Suprapubic skin (tissue), 4 donors: ENCODE data around the gene VLDLR. TPM values are rescaled to one million over a fixed set of nuclear protein-coding genes. Genes with fewer than 3 reads are reported as not detected.

ENCODE experiments used
- DNase-seq, 2 donors: peaks; one replicate each; pipeline ENCODE4 v3.0.0-alpha.2; 2019; ENCODE audit warnings: low spot score in 2 of 2
- H3K27ac ChIP-seq: fragments of 200-600 bp; sonication (generic); one replicate; pipeline ENCODE4 v1.5.1; 2019
- H3K27me3 ChIP-seq: fragments of 200-600 bp; sonication (generic); one replicate; pipeline ENCODE4 v1.5.1; 2019
- H3K36me3 ChIP-seq: fragments of 200-600 bp; sonication (generic); one replicate; pipeline ENCODE4 v1.5.1; 2019
- H3K4me1 ChIP-seq: fragments of 200-600 bp; sonication (generic); one replicate; pipeline ENCODE4 v1.5.1; 2019
- H3K4me3 ChIP-seq: fragments of 200-600 bp; sonication (generic); one replicate; pipeline ENCODE4 v1.5.1; 2019; ENCODE audit warnings: mild to moderate bottlenecking
- H3K9me3 ChIP-seq: fragments of 200-600 bp; sonication (generic); one replicate; pipeline ENCODE4 v1.5.1; 2019
- CTCF ChIP-seq, 2 donors: fragments of 200-600 bp in 1 of 2; fragments of 450-650 bp in 1 of 2; sonication (generic) in 1 of 2; IDR thresholded peaks; one replicate each; pipeline ENCODE4 v1.5.1; 2016 to 2019; ENCODE audit warnings: antibody characterized with exemption in 2 of 2, mild to moderate bottlenecking in 1 of 2, moderate library complexity in 1 of 2
- EP300 ChIP-seq: sonication (generic); formaldehyde crosslinking; IDR thresholded peaks from one replicate; pipeline ENCODE4 v1.6.1; 2017; ENCODE audit warnings: antibody characterized with exemption
- POLR2A ChIP-seq, 2 donors: fragments of 450-650 bp; IDR thresholded peaks; one replicate each; pipeline ENCODE4 v1.6.1; 2017; ENCODE audit warnings: antibody characterized with exemption in 2 of 2, mild to moderate bottlenecking in 2 of 2, moderate library complexity in 2 of 2
- POLR2AphosphoS5 ChIP-seq, 3 donors: sonication (generic); formaldehyde crosslinking; IDR thresholded peaks; one replicate each; pipeline ENCODE4 v1.6.1; 2017; ENCODE audit warnings: antibody characterized with exemption in 3 of 3
- WGBS: methylation state at CpG from one replicate; pipeline ENCODE4 v1.1.5; 2018; 5-methylcytosine and 5-hydroxymethylcytosine counted together
- total RNA-seq, 4 donors: library from RNA; depleted of rRNA; stranded (reverse); fragments of >200 nt; gene quantifications; one replicate each; pipeline ENCODE4 v1.1.0, GENCODE V29; 2016

The VLDLR gene
- total RNA-seq: 1 to 10 TPM; 1.1 to 8.4 (median 6.9) TPM

GRCh38 chr9:2621722-2622460 lies at the start of gene VLDLR:
VLDLR (plus strand) TSS chr9:2621787; CDS start chr9:2622190, 403 bp downstream.
- peak within 1 kb of the TSS; percentile 68 for H3K4me3 ChIP-seq
- H3K4me1 ChIP-seq: peaks cover 30% of the 10 kb centered on the region
- no peaks in the 10 kb centered on the region for H3K9me3 ChIP-seq
- H3K27ac ChIP-seq: peak within 1 kb of the TSS; percentile 61
- TF ChIP-seq CTCF (IDR thresholded peaks at IDR 0.05) (no peak), EP300 (no peak), POLR2AphosphoS5 (IDR thresholded peaks at IDR 0.05) (no peak), POLR2A (IDR thresholded peaks at IDR 0.05) (no peak)
- 0% methylated on average over 19 of the region's 72 CpGs for WGBS
- H3K27me3 ChIP-seq: no peaks in the 10 kb centered on the region
- DNase-seq: no peak
- no peaks in the 10 kb centered on the region for H3K36me3 ChIP-seq

GRCh38 chr9:2574203-2574602 lies 47.4 kb upstream of the VLDLR start:
- H3K36me3 ChIP-seq: no peaks in the 10 kb centered on the region
- WGBS: 71% methylated on average over 3 of the region's 3 CpGs
- TF ChIP-seq EP300: no peak
- TF ChIP-seq POLR2A (IDR thresholded peaks at IDR 0.05): no peak
- TF ChIP-seq CTCF (IDR thresholded peaks at IDR 0.05): no peak
- no peak for TF ChIP-seq POLR2AphosphoS5 (IDR thresholded peaks at IDR 0.05)
- no peaks in the 10 kb centered on the region for H3K9me3 ChIP-seq
- no peak overlapping the region for H3K4me3 ChIP-seq
- DNase-seq: no peak
- H3K27ac ChIP-seq: no peak overlapping the region
- H3K27me3 ChIP-seq: no peaks in the 10 kb centered on the region
- peaks cover 6% of the 10 kb centered on the region for H3K4me1 ChIP-seq

GRCh38 chr9:2576631-2577030 lies 45.0 kb upstream of the VLDLR start:
- Histone ChIP-seq H3K27me3 (no peaks in the 10 kb centered on the region), H3K9me3 (no peaks in the 10 kb centered on the region), H3K4me1 (no peaks in the 10 kb centered on the region), H3K36me3 (no peaks in the 10 kb centered on the region), H3K27ac (no peak overlapping the region), H3K4me3 (no peak overlapping the region)
- TF ChIP-seq CTCF (IDR thresholded peaks at IDR 0.05) (no peak), POLR2AphosphoS5 (IDR thresholded peaks at IDR 0.05) (no peak), POLR2A (IDR thresholded peaks at IDR 0.05) (no peak), EP300 (no peak)
- 59% methylated on average over 2 of the region's 2 CpGs for WGBS
- no peak for DNase-seq

GRCh38 chr9:2583308-2584013 lies 38.1 kb upstream of the VLDLR start:
- Histone ChIP-seq H3K36me3 (no peaks in the 10 kb centered on the region), H3K4me3 (no peak overlapping the region), H3K27ac (no peak overlapping the region), H3K4me1 (no peaks in the 10 kb centered on the region), H3K9me3 (no peaks in the 10 kb centered on the region), H3K27me3 (no peaks in the 10 kb centered on the region)
- no peak for DNase-seq
- TF ChIP-seq EP300 (no peak), POLR2A (IDR thresholded peaks at IDR 0.05) (no peak), POLR2AphosphoS5 (IDR thresholded peaks at IDR 0.05) (no peak), CTCF (IDR thresholded peaks at IDR 0.05) (no peak)
- 89% methylated on average over 12 of the region's 13 CpGs for WGBS

GRCh38 chr9:2591967-2592366 lies 29.6 kb upstream of the VLDLR start:
- Histone ChIP-seq H3K4me1 (no peaks in the 10 kb centered on the region), H3K27me3 (no peaks in the 10 kb centered on the region), H3K9me3 (peaks cover 14% of the 10 kb centered on the region), H3K4me3 (no peak overlapping the region), H3K36me3 (no peaks in the 10 kb centered on the region), H3K27ac (no peak overlapping the region)
- 75% methylated on average over 1 of the region's 1 CpG for WGBS
- no peak for DNase-seq
- TF ChIP-seq CTCF (IDR thresholded peaks at IDR 0.05) (no peak), POLR2AphosphoS5 (IDR thresholded peaks at IDR 0.05) (no peak), POLR2A (IDR thresholded peaks at IDR 0.05) (no peak), EP300 (no peak)
